WI38 (cell line): Measurements from ENCODE around the gene BCL2L1.

Experiments used
- H3K4me3 ChIP-seq: 2 replicates; pipeline ENCODE4 v1.5.1; 2011; ENCODE audit warnings: low read depth, mild to moderate bottlenecking, control low read depth, low read length
- TF ChIP-seq, protein P1 (sequence below): IDR thresholded peaks from 2 replicates; pipeline ENCODE4 v1.5.1; 2012; ENCODE audit warnings: low read depth, mild to moderate bottlenecking, control low read depth, low read length

BCL2L1 gene

DNA sequence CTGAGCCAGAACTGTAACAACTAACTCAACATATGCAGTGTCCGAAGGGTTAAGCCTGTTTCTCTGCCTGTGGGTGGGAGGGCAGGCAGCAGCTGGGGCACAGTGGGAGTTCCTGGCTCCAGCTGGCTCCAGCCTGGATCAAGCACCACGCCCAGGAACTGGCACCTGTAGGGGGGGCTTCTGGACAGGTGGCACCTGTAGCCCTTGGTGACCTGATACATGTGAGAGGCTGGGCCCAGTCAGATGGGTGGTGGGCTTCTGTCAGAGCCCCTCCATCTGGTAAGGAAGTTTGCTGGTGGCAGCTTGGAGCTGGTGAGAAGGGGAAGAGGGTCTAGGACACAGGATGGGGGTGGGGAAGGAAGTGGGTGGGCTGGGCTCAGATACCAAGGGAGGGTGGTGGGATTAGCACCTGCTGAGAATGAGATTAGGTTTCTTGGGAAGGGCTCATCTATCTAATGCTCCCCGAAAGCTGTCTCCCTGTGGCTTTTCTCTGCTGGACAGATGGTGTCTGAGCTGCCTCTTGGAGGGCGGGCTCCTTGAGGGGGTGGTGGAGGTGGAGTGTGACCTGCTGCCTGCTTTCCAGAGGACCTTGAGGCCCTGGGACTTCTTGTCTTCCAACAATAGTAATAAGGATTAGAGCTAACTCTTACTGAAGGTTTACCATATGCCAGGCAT lies 28.5 kb downstream of the BCL2L1 start:
- TF ChIP-seq, protein P1, sequence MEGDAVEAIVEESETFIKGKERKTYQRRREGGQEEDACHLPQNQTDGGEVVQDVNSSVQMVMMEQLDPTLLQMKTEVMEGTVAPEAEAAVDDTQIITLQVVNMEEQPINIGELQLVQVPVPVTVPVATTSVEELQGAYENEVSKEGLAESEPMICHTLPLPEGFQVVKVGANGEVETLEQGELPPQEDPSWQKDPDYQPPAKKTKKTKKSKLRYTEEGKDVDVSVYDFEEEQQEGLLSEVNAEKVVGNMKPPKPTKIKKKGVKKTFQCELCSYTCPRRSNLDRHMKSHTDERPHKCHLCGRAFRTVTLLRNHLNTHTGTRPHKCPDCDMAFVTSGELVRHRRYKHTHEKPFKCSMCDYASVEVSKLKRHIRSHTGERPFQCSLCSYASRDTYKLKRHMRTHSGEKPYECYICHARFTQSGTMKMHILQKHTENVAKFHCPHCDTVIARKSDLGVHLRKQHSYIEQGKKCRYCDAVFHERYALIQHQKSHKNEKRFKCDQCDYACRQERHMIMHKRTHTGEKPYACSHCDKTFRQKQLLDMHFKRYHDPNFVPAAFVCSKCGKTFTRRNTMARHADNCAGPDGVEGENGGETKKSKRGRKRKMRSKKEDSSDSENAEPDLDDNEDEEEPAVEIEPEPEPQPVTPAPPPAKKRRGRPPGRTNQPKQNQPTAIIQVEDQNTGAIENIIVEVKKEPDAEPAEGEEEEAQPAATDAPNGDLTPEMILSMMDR = no peak
- H3K4me3 ChIP-seq = no peak overlapping the region

DNA sequence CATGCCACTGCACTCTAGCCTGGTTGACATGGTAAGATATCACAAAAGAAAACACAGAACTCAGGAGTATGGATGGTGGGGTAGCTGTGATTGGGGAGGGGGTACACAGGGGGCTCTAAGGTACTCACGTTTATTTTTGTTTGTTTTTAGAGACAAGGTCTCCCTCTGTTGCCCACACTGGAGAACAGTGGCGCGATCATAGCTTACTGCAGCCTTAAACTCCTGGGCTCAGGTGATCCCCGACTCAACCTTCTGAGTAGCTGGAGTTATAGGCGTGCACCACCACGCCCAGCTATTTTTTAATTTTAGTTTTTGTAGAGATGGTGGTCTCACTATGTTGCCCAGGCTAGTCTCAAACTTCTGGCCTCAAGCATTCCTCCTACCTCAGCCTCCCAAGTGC lies 29.3 kb downstream of the BCL2L1 start:
- no peak overlapping the region for H3K4me3 ChIP-seq
- TF ChIP-seq, protein P1 = no peak

DNA sequence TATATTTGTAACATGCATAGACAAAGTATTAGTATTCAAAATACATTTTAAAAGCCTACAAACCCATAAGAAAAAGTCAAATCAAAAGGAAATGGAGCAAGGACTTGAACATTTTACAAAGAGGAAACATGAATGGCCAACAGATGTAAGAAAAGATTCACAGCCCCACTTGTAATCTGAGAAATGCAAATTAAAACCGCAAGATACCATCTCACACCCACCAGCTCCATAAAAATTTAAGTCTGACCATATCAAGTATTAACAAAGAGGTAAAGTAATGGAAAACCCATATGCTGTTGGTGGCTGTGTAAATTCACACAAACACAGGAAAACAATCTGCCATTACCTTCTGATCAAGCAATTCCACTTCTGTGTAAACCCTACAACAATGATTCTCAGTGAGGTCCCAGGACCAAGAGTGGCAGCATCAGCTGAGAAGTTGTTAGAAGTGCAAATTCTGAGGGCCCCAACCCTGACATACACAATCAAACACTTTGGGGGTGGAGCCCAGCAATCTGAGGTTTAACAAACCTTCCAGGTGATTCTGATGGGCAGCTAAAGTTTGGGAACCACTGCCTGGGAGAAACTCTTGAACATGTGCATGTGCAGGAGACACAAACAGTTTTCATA lies 30.9 kb downstream of the BCL2L1 start:
- TF ChIP-seq, protein P1 = no peak
- H3K4me3 ChIP-seq = no peak overlapping the region

DNA sequence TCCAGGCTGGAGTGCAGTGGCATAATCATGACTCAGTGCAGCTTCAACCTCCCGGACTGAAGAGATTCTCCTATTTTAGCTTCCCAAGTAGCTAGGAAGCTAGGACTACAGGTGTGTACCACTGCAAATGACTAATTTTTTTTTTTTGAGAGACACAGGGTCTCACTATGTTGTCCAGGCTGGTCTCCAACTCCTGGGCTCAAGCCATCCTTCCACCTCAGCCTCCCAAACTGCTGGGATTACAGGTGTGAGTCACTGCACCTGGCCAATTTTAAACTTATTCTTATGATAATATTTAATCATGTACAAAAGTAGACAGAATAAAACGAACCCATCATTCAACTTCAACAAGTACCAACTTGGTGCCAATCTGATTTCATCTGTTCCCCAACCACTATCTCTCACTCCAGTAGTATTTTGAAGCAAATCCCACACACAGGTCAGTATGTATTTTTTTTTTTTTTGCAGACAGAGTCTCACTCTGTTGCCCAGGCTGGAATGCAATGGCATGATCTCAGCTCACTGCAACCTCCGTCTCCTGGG lies 32.5 kb downstream of the BCL2L1 start:
- no peak overlapping the region for H3K4me3 ChIP-seq
- TF ChIP-seq, protein P1 = no peak

DNA sequence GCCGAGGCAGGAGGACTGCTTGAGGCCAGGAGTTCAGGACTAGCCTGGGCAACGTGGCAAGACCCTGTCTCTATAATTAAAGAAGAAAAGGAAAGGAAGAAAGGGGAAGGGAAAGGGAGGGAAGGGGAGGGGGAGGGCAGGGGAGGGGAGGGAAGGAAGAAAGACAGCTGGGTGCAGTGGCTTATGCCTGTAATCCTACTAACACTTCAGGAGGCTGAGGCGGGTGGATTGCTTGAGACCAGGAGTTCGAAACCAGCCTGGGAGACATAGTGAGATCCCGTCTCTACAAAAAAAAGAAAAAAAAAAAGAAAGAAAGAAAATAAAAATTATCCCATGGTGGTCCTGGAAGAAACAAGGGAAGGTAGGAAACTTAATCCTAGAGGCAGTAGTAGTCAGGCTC lies 33.5 kb downstream of the BCL2L1 start:
- H3K4me3 ChIP-seq = no peak overlapping the region
- TF ChIP-seq, protein P1 = no peak

DNA sequence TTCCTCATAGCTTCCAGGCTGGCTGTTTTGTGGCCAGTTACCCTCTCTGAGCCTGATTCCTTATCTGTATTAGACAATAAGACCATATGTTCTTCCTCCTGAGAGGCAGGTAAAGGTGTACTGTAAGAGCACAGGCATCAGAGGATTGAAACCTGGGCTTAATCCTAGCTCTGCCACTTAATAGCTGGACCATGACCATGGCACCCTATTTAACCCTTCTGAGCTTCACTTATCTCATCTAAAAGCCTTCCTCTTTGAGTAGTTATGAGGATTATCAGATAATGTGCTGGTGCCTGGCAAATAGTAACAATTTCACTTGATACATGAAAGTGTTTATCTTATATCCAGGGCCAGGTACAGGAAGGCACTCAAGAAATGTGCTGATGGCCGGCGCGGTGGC lies 34.9 kb downstream of the BCL2L1 start:
- TF ChIP-seq, protein P1 = no peak
- no peak overlapping the region for H3K4me3 ChIP-seq

DNA sequence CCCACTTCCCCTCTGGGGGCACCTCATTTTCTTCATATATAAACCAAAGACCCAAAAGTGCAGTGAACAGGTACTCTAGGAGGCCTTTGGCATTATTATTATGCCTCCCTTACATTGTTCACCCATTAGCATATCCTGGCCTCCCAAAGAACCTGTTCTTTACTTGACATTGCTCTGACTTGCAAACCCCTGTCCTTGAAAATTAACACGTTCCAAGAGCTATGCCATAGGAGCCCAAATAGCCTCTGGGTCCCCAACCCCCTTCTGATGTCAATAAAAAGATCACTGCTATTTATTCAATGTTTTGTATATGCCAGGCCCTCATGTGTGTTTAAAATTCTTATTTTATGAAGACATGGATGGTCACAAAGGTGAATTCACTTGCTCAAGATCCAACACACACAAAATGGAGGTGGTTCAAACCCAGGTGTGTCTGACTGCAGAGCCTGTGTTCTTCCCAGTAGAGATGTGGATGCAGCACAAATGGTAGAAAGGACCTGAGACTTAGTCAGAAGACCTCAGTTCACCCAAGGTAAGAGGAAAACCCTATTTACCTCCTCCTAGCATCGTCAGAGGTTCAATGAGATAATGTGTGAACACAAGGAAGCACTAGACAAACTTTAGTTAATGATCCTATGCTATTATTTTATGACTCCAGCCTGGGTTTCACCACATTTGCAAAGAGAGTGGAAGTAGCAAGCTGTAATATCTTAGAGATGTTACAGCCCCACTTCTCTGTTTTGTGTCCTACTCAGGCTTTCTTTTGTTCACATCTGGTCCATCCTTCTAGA lies 36.6 kb downstream of the BCL2L1 start:
- H3K4me3 ChIP-seq = no peak overlapping the region
- TF ChIP-seq, protein P1 = no peak
